AG10803 (cell line): ENCODE measurements around the gene HMX1.

ENCODE experiments used
- DNase-seq: peaks from one replicate; pipeline ENCODE4 v3.0.0; 2010; ENCODE audit warnings: low read depth
- H3K4me3 ChIP-seq: 2 replicates; pipeline ENCODE4 v1.5.1; 2011; ENCODE audit warnings: mild to moderate bottlenecking, low read length, control low read depth
- CTCF ChIP-seq: conservative IDR thresholded peaks from 2 replicates; pipeline ENCODE4 v1.5.1; 2011; ENCODE audit warnings: mild to moderate bottlenecking, low read length, control low read depth, inconsistent platforms

The HMX1 gene

GRCh38 chr4:8891646-8892555 is 20.3 kb upstream of the HMX1 start:
- no peak for TF ChIP-seq CTCF
- H3K4me3 ChIP-seq: no peak overlapping the region
- DNase-seq: no peak

DNA sequence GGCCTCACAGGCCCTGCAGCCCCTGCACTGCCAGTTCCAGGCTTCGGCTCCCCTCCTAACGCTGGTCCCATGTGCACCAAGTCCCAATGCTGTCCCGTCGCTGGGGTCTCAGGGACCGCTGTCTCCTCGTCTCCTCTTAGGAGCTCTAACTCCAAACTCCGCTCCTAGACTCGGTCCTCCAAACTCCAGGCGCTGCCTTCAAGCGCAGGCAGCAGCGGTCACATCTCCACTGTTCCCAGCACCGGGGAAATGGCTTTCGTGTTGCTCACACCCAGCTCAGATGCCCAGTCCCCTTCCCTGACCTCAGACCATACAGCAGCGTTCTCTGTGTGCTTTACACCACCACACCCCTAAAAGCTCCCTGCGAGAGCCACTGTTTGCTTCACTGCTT is 19.6 kb upstream of the HMX1 start:
- H3K4me3 ChIP-seq: no peak overlapping the region
- TF ChIP-seq CTCF: no peak
- DNase-seq: no peak

GRCh38 chr4:8888856-8889255 is 17.2 kb upstream of the HMX1 start:
- H3K4me3 ChIP-seq: no peak overlapping the region
- DNase-seq: no peak
- TF ChIP-seq CTCF: no peak

- H3K4me3 ChIP-seq: no peak overlapping the region
- TF ChIP-seq CTCF: peak; percentile 31
- DNase-seq: no peak
These were observed 15.2 kb upstream of the HMX1 start for GRCh38 chr4:8886612-8887406.

DNA sequence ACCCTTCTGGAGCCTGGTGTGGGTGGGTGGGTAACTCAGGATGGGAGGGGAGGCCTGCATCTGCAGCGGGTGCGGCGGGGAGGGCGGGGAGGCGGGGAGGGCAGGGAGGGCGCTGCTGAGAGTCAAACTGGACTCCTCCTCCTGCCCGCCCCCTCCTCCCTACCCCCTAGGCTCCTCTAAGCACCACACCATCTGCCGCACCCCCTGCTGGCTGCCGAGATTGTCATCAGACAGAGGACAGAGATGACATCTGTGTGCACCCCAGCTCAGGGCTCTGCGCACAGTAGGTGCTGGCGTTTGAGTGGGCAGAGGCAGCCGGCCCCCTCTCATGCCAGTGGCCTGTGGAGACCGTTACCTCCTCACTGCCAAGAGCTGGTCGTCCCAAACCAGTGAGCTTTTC is 10.6 kb upstream of the HMX1 start:
- DNase-seq: no peak
- no peak for TF ChIP-seq CTCF
- H3K4me3 ChIP-seq: no peak overlapping the region

DNA sequence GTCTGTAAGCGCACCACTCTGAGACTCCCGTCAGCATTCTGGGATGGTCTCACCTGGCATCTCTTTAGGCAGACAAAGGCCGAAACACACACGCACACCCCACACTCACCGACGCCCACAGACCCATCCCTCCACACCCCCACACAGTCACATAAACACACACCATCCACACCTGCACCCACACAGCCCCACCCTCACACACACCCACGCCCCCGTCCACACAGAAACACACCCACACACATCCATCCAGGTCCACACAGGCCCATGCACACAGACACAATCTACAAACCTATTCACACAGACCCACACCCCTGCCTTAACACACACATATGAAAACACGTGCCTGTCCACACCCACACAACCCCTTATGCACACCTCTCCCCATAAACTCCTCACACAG is 9.2 kb upstream of the HMX1 start:
- TF ChIP-seq CTCF: no peak
- no peak for DNase-seq

More for the DNA sequence above, 9.2 kb upstream of the HMX1 start:
- no peak overlapping the region for H3K4me3 ChIP-seq
